GM04504 (cell line): ENCODE data around the gene PNCK.
"Not testable (repeated sequence)": the region's sequence is repeated elsewhere in the genome, so short reads cannot be mapped to it uniquely, and the experiment has no call there.

Experiments
- DNase-seq: peaks from one replicate; pipeline ENCODE4 v3.0.0-alpha.2; 2012; ENCODE audit warnings: low read depth

The PNCK gene

DNA sequence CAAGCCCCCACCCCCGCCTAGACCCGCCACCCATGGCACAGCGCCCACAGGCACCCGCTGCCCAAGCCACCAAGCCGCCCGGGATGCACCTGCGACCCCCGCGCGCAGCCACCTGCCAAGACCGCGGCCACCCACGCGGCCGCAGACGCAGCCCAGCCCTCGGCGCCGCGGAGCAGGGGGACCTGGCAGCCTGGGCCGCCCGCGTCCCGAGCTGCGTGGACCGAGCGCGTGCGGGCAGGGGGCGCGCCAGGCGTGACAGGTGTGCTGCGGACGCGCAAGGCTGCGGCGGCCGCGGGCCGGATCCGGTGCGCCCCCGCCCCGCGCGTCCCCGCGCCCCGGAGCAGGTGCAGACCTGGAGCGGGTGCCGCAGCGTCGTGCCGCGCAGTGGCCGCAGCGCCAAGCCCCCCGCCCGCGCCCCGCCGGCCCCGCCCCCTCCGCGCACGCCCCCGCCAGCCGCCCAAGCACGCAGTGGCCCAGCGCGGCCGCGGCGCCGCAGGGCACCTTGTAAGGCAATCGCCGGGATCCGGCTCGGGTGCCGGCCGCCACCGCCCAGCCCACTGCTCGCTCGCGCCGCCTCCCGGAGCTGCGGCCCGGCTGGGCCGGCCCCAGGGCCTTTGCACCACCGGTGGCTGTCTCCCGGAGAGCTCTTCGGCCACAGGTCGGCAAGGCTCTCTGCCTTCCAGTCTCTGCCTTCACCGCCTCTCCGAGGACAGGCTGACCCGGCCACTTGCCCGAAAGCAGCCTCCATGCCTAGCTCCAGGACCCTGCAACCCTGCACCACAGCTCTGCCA is at the start of gene PNCK:
TSS of gene PNCK (minus strand) at position 386 of the 791 bp plus-strand sequence. CDS start 737 bp downstream, outside the sequence.
- DNase-seq, result no peak

DNA sequence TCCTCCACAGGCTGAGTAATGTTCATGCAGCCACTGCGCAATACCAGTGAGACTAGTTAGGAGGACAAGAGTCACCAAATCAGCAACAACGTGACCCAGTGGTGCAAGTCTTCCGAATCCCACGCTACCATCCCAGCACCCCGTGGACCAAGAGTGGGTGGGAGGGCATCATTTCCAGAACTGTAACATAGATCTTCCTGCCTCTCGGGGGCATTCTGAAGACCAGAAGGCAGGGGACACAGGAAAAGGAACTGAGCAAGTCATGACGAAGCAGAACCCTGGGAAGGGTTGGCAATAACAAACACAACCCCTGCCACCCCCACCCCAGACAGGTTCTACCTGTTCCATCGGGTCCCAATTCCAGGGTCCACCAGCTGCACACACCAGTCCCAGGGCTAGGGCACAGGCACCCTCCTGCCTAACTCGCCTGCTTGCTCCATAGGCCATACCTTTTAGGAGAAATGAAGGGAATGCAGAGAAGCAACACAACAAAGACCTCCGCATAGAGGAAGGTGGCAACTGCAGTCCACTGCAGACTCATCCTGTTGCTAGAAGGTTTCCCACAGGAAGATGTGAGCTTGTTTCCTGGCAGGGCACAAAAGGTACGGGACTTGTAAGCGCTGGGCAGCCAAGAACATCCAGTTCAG is 49.2 kb upstream of the PNCK start:
- no peak for DNase-seq

DNA sequence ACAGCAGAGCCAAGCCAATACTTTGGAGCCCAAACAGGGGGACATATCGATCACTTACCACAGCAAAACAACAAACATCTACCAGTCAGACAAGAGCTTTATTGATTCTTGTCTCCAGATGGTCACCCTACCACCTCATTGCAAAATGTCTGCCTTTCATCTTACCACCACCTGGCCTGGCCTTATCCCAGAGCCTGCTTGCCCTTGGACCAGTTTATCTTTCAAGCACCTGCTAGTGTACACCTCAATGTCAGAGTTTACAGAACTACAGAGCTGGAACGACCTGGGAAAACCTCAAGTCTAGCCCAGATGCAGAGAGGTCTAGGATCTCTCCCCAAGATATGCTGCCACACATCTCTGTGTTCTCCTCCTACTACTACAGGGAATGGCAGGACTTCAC is 46.1 kb upstream of the PNCK start:
- DNase-seq, result no peak

DNA sequence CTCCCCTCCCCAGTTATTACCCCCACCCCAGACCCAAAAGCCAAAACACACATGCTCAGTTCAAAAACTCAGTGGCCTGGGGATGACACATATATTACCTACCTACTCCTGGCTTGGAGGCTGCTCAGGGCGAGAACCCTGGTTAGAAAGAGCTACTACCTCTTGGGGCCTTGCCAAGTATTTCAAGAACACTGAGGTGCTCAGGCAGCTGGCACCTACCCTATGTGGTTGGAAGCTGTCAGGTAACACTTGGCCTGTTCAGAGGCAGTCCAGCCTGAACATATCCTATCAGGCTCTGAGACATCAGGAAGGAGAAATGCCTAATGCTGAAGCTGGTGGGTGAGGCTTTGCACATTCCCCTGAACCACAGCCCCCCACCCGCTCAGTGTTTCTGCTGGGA is 45.6 kb upstream of the PNCK start:
- no peak for DNase-seq

DNA sequence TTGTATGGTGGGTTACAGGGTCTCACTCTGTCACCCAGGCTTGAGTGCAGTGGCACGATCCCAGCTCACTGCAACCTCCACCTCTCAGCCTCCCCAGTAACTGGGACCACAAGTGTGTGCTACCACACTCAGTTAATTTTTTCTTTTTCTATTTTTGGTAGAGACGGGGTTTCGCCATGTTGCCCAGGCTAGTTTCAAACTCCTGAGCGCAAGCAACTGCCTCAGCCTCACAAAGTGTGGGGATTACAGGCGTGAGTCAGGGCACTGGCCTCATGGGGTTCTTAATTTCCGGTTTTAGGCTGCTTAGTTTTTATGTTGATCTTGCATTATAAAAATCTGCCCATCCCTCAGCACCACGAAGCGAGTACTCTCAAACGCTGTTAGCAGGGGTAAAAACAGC is 43.8 kb upstream of the PNCK start:
- no peak for DNase-seq

DNA sequence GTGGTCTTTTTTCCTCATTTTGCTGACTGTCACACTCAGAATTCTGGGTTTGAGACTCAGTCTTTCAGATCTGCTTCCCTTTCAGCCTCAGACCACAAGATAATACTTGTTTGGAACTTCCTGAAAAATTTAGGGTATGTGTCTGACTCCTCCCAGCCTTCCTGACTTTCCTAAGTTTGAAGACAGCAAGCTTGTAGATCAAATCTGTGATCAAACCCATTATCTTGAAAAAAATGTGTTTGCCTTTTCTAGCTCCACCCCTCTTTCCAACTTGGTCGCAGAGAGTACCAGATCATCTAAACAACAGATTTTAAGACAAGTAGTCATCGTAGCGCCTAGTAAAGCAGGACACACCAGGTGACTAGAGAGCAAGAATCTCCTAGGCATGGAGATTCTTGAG is 40.6 kb upstream of the PNCK start:
- DNase-seq, result no peak

DNA sequence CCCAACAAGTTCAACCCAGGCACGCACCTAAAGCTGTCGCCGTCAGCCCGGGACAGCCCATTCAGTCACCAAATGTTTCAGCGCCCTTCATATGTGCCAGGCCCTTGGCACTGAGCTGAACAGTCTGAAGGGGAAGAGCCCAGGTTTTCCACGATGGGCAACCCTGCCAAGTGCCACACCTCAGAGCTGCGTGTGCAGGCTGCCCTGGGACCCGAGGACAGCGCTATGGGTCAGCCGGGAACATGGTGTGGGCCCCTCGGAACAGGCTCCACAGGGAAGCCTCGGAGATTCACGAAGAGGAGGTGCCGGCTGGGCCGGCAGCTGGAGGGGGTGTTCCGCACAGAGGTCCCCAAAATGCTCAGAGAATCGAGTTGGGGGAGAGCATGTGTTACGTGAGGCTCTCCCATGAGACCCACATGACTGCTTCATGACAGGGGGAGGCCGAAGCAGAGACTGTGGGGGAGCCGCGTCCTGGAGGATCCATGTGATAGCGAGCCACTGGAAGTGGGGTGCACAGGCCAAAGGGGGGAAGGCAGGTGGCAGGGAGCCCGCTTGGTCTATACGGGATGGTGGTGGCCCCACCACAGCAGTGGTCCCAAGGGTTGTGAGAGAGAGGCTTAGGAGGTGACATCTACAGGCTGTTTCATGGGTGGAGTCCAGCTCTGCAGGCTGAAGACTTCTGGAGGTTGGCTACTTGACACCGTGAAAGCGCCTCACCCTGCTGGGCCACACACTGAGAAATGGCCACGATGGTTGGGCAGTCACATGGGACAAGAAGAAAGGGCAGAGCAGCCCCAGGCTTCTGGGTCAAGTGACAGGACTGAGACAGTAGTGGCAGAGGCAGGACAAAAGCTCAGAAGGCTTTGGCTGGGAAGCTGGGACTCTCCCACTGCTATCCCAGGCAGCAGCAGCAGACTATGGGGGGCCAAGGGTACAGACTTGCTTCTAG is 36.4 kb upstream of the PNCK start:
- DNase-seq, result no peak

DNA sequence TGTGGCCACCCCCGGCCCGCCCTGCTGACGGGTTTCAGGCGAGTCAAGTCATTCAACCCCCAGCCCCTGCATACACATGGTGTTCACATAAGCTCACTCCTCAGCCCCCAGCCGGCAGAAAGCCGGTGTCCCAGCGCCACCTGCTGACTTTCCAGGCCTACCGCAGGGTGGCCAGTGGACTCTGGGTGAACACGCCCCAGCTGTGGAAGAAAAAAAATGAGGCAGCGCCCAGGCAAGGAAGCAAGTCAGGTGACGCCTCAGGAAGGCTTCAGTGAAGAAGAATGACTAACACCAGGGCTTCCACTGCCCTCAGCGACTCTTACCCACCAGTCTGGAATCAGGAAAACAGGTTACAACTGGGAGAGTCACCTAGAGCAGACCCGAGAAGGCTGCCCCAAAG is 34.8 kb upstream of the PNCK start:
- DNase-seq, result no peak

DNA sequence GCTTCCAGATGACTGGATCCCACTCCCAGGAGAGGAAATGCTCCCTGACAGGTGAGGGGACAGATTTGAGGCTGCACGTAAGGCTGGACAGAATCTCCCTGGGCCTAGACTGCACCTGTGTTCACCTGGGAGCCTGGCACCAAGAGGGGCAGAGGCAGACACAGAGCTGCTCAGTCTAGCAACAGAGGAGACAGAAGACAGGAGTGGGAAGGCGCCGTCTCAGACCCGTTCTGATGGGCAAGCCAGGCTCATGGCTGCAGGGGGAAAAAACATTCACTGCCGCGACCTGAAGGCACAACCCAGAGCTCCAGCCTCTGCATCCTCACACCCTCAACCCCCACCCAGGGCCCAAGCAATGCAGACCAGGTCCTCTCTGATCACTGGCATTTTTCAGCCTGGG is 33.8 kb upstream of the PNCK start:
- no peak for DNase-seq

DNA sequence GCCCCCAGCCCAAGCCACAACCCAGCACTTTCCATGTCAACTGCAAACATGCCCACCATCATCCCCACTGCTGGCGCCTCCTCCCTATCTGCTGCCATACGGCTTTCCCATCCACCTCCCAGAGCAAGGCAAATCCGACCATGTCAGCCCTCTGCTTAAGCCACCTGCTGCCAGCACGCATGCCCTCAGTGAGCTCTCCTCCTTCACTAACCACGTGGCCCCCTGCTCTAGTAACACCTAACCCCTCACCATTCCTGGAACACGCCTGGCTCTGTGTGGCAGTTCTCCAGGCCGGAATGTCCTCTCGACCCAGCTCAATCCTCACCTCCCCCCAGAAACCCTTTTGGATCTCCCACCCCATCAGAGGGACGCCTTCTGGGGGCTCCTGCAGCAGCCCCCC is 33.2 kb upstream of the PNCK start:
- DNase-seq, result no peak

DNA sequence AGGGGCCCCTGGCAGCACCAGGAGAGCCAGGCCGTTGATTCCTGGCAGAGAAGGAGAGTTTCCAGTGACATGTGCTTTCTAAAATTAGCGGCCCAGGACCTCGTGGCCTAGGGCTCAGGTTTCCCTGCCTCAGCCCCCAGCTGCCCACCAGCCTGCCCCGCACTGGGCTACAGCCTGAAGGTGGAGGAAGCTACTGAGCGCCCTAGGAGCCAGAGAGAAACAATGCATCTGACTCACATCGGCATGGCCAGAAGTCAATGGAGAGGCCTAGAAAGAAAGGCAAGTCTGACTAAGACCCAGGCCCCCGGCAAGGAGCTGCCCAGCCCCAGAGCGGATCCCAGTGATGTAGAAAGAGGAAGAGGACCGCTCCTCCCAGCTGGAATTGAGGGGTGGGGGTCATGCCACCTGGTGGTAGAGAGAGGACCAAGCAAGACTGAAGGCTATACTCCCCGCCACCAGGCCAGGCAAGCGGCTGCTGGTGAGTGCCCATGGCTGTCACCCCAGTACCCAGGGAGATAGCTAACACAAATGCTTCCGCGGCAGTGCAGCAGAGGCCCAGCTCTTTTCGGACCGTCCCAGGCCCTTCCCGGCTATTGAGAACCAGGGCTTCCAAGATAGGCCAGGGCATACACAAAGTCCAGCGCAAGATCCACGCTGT is 31.9 kb upstream of the PNCK start:
- DNase-seq, result not testable (repeated sequence)

DNA sequence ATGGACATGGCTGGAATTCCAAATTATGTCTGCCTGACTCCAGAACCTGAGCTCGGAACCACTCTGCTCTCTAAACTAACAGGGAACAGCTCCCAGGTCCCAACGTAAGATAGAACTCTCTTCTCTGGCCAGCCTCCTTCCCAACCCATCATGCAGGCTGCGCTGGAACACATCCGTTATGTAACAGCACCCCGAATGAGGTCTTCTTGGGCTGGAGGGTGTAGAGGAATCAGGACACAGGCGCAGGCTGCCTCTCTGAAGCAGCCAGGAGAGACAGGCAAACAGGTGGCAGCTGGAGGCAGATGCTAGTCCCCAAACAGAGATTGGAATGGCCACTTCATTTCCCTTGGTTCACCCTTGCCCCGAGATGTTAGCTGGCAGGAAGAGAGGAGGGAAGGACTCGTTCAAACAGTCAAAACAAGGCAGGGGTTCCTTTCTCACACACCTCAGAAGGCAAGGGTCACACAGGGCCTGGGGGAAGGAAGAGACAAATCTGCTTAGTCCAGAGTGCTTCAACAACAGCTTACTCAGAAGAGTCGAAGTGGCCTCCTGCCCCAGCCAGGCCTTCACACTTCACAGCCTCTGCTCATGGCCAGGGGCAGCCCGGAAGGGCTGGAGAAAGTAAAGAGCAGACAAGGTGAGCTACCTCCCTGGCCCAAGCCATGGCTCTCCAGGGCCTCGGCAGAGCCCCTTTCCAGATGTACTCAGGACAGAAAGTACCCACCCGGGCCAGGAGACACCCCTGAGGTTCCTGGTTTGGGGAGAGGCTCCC is 31.2 kb upstream of the PNCK start:
- not testable (repeated sequence) for DNase-seq

DNA sequence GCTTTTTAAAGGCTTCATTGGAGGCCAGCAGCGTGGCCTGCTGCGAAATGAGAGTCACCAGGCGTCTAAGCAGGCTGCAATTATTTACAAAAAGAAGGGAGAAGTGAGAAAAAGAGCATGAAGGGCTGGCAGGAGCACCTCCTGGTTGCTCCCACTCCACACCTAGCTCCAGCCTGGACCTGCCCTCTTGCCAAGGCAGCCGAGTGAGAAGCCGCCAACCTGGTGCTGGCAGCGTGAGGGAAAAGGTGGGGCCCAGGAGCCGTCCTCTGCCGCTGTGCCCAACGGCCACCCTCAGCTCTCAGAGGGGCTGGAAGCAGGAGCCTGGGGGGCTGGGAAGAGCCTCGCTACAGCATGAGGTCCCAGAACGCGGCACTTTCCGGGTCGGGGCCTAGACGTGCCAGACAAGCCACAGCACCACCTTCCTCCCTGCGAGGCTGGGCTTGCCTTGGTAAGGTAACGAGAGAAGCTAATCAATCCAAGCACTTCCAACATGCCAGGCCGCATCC is 30.5 kb upstream of the PNCK start:
- no peak for DNase-seq

DNA sequence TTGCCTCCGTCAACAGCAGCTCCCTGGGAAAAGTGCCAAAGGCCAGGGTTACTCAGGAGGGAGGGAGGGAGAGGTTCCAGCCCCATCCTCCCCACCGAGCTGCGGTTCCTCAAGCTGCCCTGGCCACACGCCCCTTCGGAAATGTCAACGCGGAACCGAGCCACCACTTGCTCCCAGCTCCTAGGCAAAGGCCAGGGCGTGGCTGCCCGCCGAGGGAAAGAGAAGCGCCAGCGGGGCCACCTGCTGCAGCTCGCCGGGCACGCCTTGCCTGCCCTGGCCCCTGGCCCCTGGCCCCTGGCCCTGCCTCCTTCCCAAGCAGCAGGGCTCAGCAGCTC is 29.4 kb upstream of the PNCK start:
- DNase-seq, result no peak

DNA sequence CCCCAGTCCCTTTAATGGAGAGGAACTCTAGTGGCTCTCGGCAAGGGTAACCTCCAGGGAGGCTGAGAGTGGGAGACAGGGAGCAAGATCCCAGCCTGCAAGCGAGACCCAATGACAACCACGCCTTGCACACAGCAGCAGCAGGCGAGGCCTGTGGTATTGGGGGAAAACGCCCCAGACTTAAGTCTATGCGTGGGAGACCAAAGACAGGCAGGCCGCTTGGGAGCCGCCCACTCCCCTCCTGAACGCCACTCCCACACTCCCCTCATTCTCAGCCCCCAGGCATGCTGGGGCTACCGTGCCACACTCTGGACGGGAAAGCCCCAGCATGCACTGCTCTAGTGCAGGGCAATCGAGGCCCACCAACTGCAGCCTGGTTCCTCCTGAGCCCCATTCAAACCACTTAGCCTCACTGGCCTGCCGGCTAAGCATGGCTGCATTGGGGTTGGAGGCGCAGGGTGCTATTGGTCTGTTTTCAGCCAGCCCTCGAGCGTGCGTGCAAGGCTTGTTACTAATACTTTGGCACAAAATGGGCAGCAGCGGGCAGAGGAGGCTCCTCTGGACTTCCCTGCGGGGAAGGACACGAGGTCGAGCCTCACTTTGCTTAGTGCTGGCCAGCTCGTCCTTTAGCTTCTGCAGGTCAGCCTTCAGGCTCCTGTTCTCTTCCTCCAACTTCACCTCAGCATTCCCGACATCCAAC is 28.9 kb upstream of the PNCK start:
- no peak for DNase-seq

DNA sequence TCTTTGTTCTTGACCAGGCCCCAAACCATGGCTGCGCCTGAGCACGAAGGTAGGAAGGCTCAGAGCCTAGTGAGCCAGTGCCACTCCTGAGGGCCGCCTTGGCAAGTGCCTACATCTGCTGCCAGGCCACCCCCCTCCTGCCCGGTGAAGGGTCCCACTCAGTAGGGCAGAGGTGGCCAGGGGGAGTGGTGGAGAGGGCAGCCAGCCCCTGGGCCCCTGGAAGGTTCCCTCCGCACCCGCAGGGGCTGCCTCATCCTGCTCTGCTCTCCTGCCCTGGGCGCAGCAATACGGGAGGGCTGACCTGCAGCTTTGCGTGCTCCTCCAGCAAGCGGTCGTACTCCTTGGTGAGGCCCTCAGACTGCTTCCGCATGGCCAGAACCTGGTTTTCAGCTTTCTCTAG is 28.1 kb upstream of the PNCK start:
- no peak for DNase-seq

DNA sequence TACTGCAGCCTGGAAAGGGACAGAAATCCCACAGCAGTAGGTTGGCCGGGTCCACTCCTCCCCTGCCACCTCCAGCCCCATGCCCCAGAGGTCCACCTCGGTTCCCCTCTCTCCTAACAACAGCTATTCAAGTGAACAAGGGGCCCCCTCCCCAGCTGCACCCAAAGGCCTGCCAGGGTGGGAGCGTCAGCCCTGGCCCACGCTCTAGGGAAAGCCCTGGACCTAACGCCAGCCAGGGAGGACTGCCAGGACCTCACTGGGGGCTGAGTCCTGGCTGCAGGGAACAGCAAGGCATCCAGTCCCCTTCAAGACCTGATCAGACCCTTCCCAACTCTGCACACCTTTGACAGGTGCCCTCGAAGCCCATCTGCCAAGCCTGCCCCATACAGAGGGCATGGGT is 27.4 kb upstream of the PNCK start:
- DNase-seq, result no peak

DNA sequence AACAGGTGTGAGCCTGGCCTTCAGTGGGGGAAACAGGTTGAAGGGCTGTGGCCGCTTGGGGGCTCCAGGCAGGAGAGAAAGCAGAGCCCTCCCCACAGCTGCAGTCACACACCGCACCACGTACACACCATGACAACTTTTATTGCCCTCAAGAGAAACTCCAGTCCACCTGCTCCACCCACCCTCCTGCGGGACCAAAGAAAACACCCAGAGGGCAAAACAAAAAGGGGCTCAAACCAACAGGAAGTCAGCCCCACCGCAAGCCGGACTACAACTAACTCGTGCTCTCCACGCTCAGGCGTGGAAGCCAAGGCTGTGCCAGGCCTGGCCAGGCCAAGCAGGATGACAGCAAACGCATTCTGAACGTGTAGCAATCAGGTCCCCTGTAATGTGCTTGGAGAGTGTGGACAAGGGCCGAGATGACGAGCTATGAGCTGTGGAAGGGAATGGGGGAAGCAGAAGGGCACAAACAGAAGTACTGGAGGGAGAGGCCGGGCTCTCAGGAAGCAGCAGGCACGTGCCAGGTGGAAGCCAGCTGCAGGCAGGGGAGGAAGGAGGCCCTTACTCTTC is 26.8 kb upstream of the PNCK start:
- DNase-seq, result no peak

DNA sequence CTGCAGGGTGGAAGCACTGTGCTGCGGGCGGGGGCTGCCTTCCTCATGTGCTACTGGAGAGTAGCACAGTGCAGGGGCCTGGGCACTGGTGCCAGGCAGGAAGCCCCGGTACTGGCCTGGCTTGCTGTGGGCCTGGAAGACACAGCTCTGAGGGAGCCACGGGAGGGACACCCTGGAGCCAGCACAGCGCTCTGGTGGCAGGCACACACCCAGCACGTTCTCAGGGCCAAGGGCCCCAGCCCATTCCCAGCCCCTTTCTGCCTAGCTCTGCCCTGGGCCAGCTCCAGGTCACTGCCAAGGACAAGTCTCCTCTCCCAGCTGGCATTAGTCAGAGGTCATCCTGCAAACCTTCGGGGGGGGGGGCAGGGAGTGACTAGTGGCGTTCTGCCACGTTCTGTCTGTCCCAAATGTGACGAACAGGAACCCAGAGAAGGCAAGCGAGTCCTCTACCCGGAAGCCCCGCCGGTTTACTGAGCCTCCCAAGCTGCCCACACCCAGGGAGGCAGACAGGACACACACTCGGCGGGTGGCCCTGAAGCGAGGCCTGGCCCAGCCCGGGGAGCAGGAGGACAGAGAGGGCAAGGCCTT is 26.3 kb upstream of the PNCK start:
- not testable (repeated sequence) for DNase-seq
